NCI-H510A treated with DMSO at 0.1 percent for 48 hours (cell line): ENCODE data around the gene DECR2.
"Not testable (repeated sequence)": the region's sequence is repeated elsewhere in the genome, so short reads cannot be mapped to it uniquely, and the experiment has no call there.

Source experiments
- DNase-seq: peaks from one replicate; lab custom pipeline; 2025; lab: John Stamatoyannopoulos, UW

DECR2 gene

DNA sequence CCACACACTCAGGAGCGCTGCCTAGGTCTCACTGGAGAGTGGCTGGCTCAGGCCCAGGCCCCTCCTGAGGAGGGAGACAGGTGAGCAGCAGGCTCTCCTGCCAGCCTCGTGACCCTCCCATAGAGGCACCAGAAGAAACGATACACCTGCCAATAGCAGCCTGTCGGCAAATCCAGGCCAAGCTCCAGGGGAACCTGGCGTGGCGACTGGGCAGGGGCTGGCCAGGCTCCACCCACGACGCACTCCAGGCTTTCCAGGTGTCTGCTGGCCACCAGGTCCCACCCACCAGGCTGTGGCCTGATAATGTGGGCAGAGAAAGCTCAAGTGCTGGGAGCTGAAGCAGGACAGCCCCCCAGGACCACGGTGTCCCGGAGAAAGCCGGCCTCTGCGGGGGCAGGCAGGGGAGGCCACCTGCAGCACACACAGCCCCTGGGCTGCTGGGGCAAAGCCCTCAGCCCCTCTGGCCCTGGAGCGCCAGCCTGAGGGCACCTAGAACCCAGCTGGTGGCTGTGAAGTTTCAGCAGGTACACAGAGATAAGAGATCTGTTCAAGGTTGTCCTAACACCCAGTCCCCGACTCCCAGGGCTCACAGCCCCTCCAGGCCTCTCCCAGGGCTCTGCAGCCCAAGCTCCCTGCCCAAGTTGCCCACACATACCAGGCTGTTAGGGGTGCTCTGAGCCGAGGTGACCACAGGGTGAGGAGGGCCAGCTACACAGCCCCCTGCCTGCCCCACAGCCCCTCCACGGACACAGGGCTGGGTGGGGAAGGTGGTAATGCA lies 22.3 kb upstream of the DECR2 start:
- peak; percentile 84 for DNase-seq

DNA sequence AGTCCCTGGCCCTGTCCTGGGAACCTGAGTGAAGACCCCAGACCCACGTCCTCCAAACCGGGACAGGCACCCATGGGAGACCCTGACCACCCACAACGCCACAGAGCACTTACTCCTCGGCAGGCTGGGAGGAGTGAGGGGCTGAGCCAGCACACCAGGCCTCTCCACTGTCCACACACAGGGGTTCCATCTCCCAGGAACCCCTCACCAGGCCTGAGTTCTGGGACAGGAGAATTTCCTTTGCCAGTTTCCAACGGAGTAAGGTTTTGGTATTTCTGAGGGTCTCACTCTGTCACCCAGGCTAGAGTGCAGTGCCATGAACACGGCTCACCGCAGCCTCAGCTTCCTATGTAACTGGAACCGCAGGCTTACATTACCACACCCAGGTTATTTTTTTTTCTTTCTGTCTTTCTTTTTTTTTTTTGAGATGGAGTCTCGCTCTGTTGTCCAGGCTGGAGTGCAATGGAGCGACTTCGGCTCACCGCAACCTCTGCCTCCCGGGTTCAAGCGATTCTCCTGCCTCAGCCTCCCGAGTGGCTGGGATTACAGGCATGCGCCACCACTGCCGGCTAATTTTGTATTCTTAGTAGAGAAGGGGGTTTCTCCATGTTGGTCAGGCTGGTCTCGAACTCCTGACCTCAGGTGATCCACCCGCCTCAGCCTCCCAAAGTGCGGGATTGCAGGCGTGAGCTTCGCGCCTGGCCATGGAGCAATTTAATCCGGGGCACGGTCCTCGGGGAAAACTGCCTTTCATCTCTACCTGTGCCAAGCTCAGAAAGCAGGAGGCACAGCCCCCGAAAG lies 21.5 kb upstream of the DECR2 start:
- no peak for DNase-seq

DNA sequence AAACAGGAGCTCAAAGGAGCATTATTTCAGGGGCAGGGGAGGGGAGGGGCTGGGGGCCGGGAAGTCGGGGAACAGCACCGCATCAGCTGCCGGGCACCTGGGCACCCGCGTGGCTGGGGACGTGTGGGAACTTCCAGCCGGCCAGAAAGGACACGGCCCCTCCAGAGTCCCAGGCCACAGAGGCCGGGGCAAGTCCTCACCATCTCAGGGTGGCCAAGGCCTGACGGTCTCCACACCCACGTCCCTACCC lies 21.0 kb upstream of the DECR2 start:
- no peak for DNase-seq

DNA sequence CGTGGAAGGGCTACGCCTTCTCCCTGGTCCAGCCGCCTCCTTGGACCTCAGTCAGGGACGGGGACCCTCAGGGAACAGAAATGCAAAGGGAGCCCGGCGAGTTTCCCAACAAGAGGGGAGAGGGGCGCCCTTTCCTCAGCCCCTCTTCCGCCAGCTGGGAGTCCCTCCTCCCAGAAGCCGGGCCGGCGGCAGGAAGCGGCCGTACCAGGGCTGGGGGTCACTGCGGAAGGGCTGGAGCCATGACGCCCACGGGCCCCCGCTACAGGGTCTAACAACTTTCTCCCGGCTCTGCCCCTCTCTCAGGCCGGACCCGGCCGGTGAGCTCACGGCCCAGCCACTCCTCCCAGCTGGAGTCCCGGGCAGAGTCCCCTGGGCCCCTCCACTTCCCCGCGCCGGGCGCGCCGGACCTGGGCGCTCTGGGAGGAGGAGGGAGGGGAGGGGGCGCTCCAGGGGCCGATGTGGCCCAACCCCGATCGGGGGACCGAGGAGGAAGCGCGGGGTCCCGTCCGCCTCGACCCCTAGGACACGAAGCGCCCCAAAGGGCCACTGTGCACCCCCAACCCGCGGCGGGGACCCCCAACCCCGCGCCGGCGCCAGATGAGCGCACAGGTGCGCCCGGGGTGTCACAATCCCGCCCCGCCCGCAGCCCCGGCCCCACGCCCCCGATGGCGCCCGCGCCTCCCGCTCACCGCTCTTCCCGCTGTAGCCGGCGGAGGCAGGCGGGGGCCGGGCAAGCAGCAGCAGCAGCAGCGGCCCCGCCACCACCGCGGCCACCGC lies 20.5 kb upstream of the DECR2 start:
- DNase-seq, result no peak

DNA sequence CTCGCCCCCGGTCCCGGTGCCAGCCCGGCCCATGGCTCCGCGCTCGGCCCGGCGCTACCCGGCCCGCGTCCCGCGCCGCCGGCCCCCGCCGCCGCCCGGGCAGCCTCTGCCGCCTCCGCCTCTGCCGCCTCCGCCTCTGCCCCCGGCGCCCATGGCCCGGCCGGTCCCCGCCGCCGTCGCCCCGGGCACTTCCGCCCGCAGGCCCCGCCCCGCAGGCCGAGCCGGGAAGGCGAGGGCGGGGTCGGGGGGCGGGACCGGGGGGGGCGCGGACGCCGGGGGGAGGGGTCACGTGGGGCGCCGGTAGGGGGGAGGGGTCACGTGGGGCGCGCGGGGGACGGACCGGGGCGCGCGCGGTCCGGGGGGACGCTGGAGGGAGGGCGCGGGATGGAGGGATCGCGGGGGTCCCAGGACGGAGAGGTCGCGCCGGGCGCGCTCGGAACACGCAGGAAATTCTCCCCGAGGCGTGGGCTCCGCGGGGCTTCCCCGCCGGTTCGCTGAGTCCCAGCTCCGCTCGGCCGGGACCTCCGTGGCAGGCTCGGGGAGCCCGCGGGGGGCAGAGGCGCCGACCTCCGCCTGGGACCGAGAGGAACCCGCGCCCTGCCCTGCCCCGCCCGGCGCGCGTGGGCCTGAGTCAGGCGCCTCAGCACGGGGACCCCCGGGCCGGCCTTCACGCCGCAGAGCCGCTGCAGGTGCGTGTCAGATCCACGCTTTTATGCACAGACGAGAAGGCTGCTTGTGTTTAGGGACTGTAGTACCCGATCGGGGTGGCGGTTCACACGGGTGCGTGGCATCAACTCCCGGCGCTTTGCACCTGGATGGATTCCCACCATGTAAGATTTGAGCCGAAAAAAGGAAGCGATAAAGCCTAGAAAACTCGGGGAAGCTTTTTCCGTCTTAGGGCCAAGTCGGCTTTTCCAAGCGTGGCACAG lies 19.6 kb upstream of the DECR2 start, which contains the start of gene PGAP6:
Gene PGAP6, minus strand, starts transcription at position 190 of the 929 bp plus-strand sequence. Its CDS starts 157 bp downstream, at position 33.
- DNase-seq, result peak; percentile 21

DNA sequence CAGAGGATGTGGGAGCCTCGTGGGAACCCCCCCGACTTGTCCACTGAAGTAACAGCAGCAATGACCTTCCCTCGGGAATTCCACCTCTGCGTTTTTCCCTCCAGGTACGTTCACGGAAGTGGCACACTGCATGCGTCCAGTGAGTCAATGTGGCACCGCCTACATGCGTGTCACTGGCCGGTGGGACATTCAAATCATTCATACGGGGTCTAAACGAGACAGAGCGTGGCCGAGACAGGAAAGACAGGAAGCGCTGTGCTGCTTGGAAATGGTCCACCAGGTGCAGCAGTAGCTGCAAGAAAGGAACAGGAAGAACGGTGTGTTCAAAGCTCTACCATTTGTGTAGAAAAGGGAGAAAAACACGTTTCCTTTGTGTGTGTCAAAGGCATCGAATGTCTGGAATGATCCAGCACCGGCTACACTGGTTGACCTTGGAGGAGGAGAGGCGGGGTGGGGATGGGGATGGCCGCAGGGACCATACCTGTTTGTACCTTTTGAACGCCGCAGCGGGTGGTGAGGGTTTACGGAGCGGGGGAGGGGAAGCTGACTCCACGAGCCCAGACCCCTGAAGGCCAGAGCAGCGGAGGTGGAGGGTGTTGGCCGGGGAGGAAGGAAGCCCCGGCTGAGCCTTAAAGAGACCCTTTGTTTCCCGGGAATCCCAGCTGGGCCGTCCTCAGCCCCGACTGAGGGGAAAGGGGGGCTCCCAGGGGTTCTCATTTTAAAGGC lies 18.2 kb upstream of the DECR2 start:
- peak; percentile 29 for DNase-seq

DNA sequence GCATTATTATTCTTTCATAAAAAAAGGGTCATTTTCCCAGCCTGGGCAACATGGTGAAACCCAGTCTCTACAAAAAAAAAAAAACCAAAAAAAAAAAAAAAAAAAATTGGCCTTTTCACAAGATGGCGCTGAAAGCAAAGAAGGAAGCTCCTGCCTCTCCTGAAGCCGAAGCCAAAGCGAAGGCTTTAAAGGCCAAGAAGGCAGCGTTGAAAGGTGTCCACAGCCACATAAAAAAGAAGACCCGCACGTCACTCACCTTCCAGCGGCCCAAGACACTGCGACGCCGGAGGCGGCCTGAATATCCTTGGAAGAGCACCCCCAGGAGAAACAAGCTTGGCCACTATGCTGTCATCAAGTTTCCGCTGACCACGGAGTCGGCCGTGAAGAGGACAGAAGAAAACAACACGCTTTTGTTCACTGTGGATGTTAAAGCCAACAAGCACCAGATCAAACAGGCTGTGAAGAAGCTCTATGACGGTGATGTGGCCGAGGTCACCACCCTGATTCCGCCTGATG lies 15.0 kb upstream of the DECR2 start:
- DNase-seq, result no peak

DNA sequence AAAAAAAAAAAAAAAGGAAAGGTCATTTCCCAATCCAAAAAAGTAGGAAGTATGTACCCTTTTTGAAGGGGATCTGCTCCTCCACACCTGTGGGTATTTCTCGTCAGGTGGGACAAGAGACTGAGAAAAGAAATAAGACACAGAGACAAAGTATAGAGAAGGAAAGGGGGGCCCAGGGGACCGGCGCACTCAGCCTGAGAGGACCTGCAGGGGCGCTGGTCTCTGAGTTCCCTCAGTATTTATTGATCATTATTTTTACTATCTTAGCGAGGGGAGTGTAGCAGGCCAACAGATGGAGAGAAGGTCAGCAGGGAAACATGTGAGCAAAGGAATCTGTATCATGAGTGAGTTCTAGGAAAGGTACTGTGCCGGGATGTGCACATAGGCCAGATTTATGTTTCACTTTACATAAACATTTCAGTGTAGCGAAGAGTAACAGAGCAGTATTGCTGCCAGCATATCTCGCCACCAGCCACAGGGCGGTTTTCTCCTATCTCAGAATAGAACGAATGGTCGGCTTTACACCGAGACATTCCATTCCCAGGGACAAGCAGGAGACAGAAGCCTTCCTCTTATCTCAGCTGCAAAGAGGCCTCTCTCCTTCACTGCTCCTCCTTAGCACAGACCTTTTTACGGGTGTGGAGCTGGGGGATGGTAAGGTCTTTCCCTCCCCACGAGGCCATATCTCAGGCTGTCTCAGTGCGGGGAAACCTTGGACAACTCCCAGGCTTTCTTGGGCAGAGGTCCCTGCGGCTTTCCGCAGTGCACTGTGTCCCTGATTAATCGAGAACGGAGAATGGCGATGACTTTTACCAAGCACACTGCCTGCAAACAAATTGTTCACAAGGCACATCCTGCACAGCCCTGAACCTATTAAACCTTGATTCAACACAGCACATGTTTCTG lies 13.7 kb upstream of the DECR2 start:
- not testable (repeated sequence) for DNase-seq

DNA sequence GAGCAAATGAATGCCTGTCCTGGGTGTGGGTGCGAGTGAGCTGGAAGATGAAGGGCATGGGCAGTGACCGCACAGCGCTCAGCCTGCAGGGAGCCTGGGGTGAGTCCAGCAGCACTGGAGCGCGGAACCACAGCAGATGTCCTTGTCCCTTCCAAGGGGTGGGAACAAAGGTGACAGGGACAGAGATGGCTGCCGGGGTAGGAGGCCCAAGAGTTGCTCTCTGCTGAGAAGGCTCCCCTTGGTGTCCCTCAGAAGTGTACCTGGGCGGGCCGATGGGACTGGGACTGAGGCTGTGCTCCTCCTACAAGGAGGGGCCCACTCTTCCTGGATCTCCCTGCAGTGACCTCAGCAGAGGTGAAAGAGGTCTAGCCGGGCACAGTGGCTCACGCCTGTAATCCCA lies 12.3 kb upstream of the DECR2 start:
- no peak for DNase-seq

DNA sequence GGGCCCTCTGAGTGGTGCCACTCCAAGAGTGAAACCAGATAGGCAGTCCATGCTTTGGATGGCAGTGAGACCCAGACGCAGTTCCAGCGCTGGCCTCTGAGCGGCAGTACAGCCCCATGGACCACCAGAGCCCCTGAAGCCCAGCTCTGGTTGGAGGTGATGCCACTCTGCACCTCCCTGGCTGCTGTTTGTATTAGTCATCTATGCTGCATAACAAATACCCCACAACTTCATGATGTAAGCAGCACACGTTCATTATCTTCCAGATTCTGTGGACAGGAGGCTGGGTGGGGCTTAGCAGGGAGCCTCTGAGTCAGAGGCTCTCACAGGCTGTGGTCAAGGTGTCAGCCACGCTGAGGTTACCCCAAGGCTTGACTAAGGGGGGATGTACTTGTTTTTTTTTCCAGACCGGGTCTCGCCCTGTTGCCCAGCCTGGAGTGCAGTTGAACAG lies 9.8 kb upstream of the DECR2 start:
- no peak for DNase-seq

DNA sequence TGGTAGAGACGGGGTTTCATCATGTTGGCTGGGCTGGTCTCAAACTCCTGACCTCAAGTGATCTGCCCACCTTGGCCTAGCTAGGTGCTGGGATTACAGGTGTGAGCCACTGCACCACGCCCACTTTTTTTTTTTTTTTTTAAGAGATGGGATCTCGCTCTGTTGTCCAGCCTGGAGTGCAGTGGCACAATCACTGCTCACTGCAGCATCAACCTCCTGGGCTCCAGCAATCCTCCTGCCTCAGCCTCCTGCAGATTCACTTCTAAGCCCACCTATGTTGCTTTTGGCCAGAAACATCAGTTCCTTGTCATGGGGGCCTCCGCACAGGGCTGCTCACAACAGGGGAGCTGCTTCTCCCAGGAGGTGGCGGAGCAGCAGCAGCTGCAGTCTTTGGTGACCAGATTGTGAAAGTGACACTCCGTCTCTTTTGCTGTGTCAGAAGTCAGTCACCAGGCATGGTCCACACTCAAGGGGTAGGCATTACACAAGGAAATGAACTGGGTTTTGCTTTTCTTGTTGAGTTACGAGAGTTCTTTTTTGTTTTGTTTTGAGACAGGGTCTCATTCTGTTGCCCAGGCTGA lies 9.1 kb upstream of the DECR2 start:
- no peak for DNase-seq

DNA sequence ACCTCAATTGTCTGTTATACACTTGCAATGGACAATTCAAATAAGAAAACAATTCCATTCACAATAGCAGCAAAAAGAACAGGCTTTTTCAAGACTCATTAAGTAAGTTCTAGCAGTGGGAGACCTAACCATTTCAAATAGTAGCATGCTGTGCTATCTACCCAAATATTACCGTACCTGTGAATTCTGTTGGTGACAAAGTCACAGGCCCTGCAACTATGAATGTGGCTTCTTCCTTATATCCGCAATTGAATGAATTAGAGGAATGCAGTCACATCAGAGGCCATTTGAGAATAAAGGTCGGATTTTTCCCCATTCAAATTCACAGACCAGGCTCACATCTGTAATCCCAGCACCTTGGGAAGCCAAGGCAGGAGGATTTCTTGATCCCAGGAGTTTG lies 5.5 kb upstream of the DECR2 start:
- peak; percentile 49 for DNase-seq

DNA sequence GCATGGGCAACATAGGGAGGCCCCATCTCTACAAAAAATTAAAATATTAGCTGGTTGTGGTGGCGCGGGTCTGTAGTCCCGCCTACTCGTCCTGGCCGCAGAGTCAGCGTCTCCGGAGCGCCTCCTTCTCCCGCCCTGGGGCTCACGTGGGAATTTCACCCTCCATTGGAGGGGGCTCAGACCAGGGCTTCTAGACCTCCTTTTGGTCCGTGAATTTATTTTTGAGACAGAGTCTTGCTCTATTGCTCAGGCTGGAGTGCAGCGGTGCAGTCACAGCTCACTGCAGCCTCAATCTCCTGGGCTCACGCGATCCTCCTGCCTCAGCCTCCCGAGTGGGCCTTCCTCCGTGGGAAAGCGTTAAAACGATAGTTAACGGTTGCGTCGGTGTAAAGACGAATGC lies 5.1 kb upstream of the DECR2 start:
- no peak for DNase-seq

DNA sequence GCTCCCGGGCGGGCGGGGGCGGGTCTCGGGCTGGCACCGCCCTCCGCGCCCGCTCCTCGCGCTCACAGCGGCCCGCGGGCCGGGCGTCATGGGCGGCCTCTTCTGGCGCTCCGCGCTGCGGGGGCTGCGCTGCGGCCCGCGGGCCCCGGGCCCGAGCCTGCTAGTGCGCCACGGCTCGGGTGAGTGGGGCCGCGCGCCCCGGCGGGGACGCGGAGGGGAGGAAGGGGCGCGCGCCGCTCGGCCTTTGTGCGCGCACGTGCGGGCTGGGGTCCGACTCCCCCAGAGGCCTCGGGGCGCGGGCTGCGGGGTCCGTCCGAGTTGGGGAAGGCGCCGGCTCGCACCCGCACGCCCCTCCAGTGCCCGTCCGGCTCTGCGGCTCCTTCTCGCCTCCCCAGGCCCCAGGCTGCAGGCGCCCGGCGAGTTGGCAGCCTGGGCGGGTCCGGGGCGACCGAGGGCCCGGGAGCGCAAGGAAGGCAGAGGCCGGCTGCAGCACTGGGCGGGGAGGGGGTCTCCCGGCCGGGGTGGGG lies 4.5 kb upstream of the DECR2 start, which contains the start of gene NME4:
Gene NME4, plus strand, starts transcription at position 65 of the 527 bp plus-strand sequence. Its CDS starts 24 bp downstream, at position 89.
- no peak for DNase-seq

DNA sequence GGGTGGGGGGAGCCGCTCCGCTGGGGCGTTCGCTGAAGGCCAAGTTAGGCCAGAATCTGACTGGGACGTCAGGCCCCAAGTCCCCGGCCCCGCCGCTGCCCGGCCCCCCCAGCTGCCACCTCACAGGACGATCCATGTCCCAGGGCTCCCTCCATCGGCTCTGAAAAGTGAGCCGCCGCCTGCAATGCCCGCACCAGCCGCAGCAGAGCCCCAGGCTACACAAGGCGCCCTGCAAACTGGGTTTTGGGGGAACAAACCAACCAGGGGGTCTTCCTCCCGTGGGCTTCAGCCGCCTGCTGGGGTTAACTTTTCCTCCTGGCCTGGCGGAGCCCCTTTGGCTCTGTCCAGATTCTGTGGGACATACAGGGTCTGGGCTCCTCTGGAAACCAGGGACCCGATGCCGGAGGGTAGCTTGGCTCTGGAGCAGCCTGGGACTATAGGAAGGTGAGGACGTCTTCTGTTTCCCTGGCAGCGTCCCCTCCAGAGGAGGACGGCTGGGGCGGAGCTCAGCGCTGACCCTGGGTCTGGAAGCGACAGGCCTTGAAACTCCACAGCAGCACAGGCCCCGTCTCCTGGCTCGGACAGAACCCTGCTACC lies 3.9 kb upstream of the DECR2 start:
- no peak for DNase-seq

DNA sequence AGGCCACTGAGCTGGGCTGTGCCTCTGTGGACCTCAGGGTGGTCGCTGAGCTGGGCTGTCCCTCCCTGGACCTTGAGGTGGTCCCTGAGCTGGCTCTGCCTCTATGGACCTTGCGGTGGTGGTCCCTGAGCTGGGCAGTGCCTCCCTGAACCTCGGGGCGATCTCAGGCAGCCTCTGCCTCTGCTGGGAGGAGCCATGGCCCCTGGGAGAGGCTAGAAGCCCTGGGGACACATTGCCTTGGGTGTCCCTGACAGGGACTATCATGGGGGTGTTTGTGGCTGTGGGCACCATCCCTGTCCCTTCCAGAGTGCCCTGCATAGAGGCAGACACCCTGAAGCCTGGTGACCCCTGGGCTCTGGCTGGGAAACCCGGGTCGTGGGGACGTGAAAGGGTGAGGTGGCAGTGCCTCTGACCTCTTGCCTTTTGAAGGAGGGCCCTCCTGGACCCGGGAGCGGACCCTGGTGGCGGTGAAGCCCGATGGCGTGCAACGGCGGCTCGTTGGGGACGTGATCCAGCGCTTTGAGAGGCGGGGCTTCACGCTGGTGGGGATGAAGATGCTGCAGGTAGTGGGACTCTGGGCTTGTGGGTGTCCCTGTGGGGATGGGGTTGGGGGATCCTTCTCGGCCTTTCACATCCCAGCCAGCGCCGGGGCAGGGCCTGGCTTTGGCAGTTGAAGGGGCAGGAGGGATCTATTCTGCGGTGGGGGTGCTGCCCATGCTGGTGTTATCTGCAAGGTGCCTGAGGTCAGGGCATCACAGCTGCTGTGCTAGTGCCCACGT lies 2.9 kb upstream of the DECR2 start:
- DNase-seq, result no peak

DNA sequence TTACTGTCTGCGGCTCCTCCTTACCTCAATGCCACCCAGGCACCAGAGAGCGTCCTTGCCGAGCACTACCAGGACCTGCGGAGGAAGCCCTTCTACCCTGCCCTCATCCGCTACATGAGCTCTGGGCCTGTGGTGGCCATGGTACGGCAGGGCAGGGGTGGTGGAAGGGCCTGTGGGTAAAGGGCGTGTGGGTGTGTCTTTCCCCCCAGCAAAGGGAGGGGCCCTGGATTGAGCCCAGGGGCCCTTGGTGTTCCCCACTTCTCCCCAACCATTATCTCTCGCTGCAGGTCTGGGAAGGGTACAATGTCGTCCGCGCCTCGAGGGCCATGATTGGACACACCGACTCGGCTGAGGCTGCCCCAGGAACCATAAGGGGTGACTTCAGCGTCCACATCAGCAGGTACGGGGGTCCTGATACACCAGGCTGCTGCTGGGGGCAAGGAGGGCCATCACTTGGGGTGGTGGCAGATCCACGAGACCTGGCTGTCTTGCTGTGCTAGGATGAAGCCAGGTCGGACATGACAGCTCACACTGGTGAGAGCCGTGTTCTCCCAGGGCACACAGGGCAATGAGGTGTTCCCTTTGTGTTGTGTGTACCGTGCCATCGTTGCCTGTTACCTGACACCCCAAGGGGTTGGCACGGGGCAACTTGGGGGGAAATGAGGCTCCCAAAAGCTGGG lies 2.2 kb upstream of the DECR2 start:
- DNase-seq, result no peak
